HCT116 (cell line): Measurements from ENCODE around the gene MBTPS1. TPM values are rescaled to one million over a fixed set of nuclear protein-coding genes. Genes with fewer than 3 reads are reported as not detected.

Source experiments
- ATAC-seq: fragments of 200-7000 bp; cut with Tn5 transposase; 2 replicates; pipeline ENCODE4 v1.9.1; 2020; ENCODE audit warnings: mild to moderate bottlenecking, moderate library complexity
- BruUV-seq: library from RNA; stranded (reverse); fragments of 400-500 nt; replicated peaks from 2 replicates; lab custom pipeline; 2021; lab: Mats Ljungman, UMichigan
- CTCF ChIA-PET: fragments of 300-600 bp; sonication (Branson Sonifier 250); formaldehyde crosslinking; loops from one replicate; lab custom pipeline; 2021; ENCODE audit warnings: antibody characterized with exemption; lab: Charles Lee
- POLR2A ChIA-PET: fragments of 300-600, 350-600 bp; sonication (Branson Sonifier 250); formaldehyde crosslinking; loops from one replicate; lab custom pipeline; 2021; ENCODE audit warnings: antibody characterized with exemption; lab: Charles Lee
- RAD21 ChIA-PET, 2 experiments: fragments of 300-600 bp; sonication (Branson Sonifier 250); formaldehyde crosslinking; loops; one replicate each; lab custom pipeline; 2023; ENCODE audit warnings: low total read pairs in 2 of 2; ENCODE audit not compliant: uncharacterized antibody in 2 of 2, unreplicated experiment in 2 of 2, low non-redundant PET in 1 of 2; lab: Charles Lee
- DNase-seq: peaks from one replicate; pipeline ENCODE4 v3.0.0-alpha.2; 2010; ENCODE audit warnings: low read depth, low spot score
- H2AFZ ChIP-seq: fragments of 200-600 bp; shearing (Covaris generic), sonication (generic); 2 replicates; pipeline ENCODE4 v1.6.1; 2017; ENCODE audit warnings: low read depth, mixed run types, mixed read lengths, antibody characterized with exemption, low read length; ENCODE audit not compliant: poor library complexity, severe bottlenecking
- H3K27ac ChIP-seq: 2 replicates; pipeline ENCODE4 v1.5.1; 2012; ENCODE audit warnings: low read depth, low read length
- H3K27me3 ChIP-seq: fragments of 200-600 bp; sonication (generic); 2 replicates; pipeline ENCODE4 v1.6.1; 2016; ENCODE audit warnings: mixed run types, low read length, mixed read lengths; ENCODE audit not compliant: insufficient read depth
- H3K36me3 ChIP-seq, 2 experiments: fragments of 200-500 bp in 1 of 2; fragments of 200-600 bp in 1 of 2; sonication (Bioruptor generic) in 1 of 2; sonication (generic) in 1 of 2; 2 replicates each; pipeline versions ENCODE4 v1.5.1 to v1.6.1; 2014 to 2016; ENCODE audit warnings: low read length in 2 of 2, inconsistent platforms in 1 of 2, mixed read lengths in 1 of 2, mixed run types in 1 of 2; ENCODE audit not compliant: insufficient read depth in 2 of 2, control insufficient read depth in 1 of 2
- H3K4me1 ChIP-seq, 2 experiments: fragments of 200-600 bp in 1 of 2; sonication (generic) in 1 of 2; 2 replicates each; pipeline versions ENCODE4 v1.5.1 to v1.6.1; 2012 to 2017; ENCODE audit warnings: low read length in 2 of 2, inconsistent platforms in 1 of 2, mild to moderate bottlenecking in 1 of 2, mixed read lengths in 1 of 2, mixed run types in 1 of 2, moderate library complexity in 1 of 2; ENCODE audit not compliant: insufficient read depth in 2 of 2, control insufficient read depth in 1 of 2
- H3K4me2 ChIP-seq: fragments of 200-600 bp; sonication (generic); 2 replicates; pipeline ENCODE4 v1.6.1; 2017; ENCODE audit warnings: mixed run types, low read length, mixed read lengths
- H3K4me3 ChIP-seq, 2 experiments: fragments of 200-600 bp in 1 of 2; sonication (generic) in 1 of 2; replicated peaks in 1 of 2; 2 replicates each; pipeline ENCODE4 v1.5.1; 2011 to 2016; ENCODE audit warnings: low read length in 2 of 2, control low read depth in 1 of 2, low read depth in 1 of 2, mild to moderate bottlenecking in 1 of 2, mixed read lengths in 1 of 2, mixed run types in 1 of 2
- H3K79me2 ChIP-seq: fragments of 200-600 bp; sonication (generic); 2 replicates; pipeline ENCODE4 v1.6.1; 2017; ENCODE audit warnings: mild to moderate bottlenecking, mixed run types, low read length, moderate library complexity, mixed read lengths; ENCODE audit not compliant: insufficient read depth
- H3K9ac ChIP-seq: fragments of 200-600 bp; sonication (generic); 2 replicates; pipeline ENCODE4 v1.6.1; 2016; ENCODE audit warnings: low read length, mixed read lengths
- H3K9me2 ChIP-seq: fragments of 200-600 bp; sonication (generic), shearing (Covaris generic); 2 replicates; pipeline ENCODE4 v1.6.1; 2017; ENCODE audit warnings: mixed run types, mild to moderate bottlenecking, moderate library complexity; ENCODE audit not compliant: insufficient read depth
- H3K9me3 ChIP-seq, 2 experiments: fragments of 200-500 bp in 1 of 2; fragments of 200-600 bp in 1 of 2; sonication (Bioruptor generic) in 1 of 2; sonication (generic) in 1 of 2; 2 replicates each; pipeline ENCODE4 v1.6.1; 2014 to 2017; ENCODE audit warnings: low read length in 2 of 2, mixed read lengths in 2 of 2, inconsistent platforms in 1 of 2, low read depth in 1 of 2, mild to moderate bottlenecking in 1 of 2, mixed run types in 1 of 2, moderate library complexity in 1 of 2; ENCODE audit not compliant: control insufficient read depth in 1 of 2, insufficient read depth in 1 of 2
- H4K20me1 ChIP-seq: fragments of 200-600 bp; sonication (generic), shearing (Covaris generic); 2 replicates; pipeline ENCODE4 v1.6.1; 2017; ENCODE audit warnings: mixed run types, mild to moderate bottlenecking, moderate library complexity; ENCODE audit not compliant: insufficient read depth
- CBX3 ChIP-seq: IDR thresholded peaks from 2 replicates; pipeline ENCODE4 v1.6.1; 2012; ENCODE audit warnings: low read depth
- CEBPB ChIP-seq: IDR thresholded peaks from 2 replicates; pipeline ENCODE4 v1.6.1; 2012; ENCODE audit warnings: low read depth
- ELF1 ChIP-seq: IDR thresholded peaks from 2 replicates; pipeline ENCODE4 v1.6.1; 2012; ENCODE audit warnings: low read depth, borderline replicate concordance
- EZH2 ChIP-seq: fragments of 200-600 bp; sonication (generic); IDR thresholded peaks from 2 replicates; pipeline ENCODE4 v1.6.1; 2017; ENCODE audit warnings: antibody characterized with exemption, mixed run types
- EZH2phosphoT487 ChIP-seq: fragments of 200-600 bp; IDR thresholded peaks from 2 replicates; pipeline ENCODE4 v1.6.1; 2018; ENCODE audit warnings: antibody characterized with exemption, borderline replicate concordance
- JUND ChIP-seq: IDR thresholded peaks from 2 replicates; pipeline ENCODE4 v1.6.1; 2012
- POLR2A ChIP-seq: IDR thresholded peaks from 2 replicates; pipeline ENCODE4 v1.7.0; 2011; ENCODE audit warnings: borderline replicate concordance; ENCODE audit not compliant: insufficient read depth, insufficient read length; ENCODE audit errors: extremely low read depth
- RAD21 ChIP-seq: IDR thresholded peaks from 2 replicates; pipeline ENCODE4 v1.6.1; 2012; ENCODE audit warnings: low read depth, mild to moderate bottlenecking
- TCF7L2 ChIP-seq: IDR thresholded peaks from 2 replicates; pipeline ENCODE4 v1.7.0; 2011; ENCODE audit warnings: borderline replicate concordance, inconsistent platforms; ENCODE audit not compliant: insufficient read depth, insufficient read length; ENCODE audit errors: extremely low read depth
- ZFX ChIP-seq: fragments of 450-650 bp; IDR thresholded peaks from 2 replicates; pipeline ENCODE4 v1.6.1; 2017
- ZNF274 ChIP-seq: fragments of 200-500 bp; sonication (Bioruptor generic); IDR thresholded peaks from 2 replicates; pipeline ENCODE4 v1.6.1; 2014; ENCODE audit warnings: mild to moderate bottlenecking, low read depth, low read length, inconsistent platforms
- intact Hi-C: fragments of 100-400 bp; cut with micrococcal nuclease; formaldehyde crosslinking; loops from 2 replicates; pipeline ENCODE4 v1.10.0; 2022
- total RNA-seq: library from RNA; stranded (reverse); gene quantifications from one replicate; pipeline ENCODE4 v1.2.1, GENCODE V29; 2021; ENCODE audit not compliant: unreplicated experiment
- TF ChIP-seq, protein P1 (sequence below), 3 experiments: fragments of 200-600 bp in 1 of 3; sonication (generic) in 1 of 3; IDR thresholded peaks in 2 of 3; conservative IDR thresholded peaks in 1 of 3; 2 replicates each; pipeline ENCODE4 v1.5.1; 2012 to 2017; ENCODE audit warnings: low read depth in 2 of 3, low read length in 2 of 3, antibody characterized with exemption in 1 of 3, borderline replicate concordance in 1 of 3, control low read depth in 1 of 3, mild to moderate bottlenecking in 1 of 3, mixed read lengths in 1 of 3, mixed run types in 1 of 3, moderate library complexity in 1 of 3; ENCODE audit not compliant: insufficient read depth in 1 of 3
- TF ChIP-seq, protein P2 (sequence below): IDR thresholded peaks from 2 replicates; pipeline ENCODE4 v1.6.1; 2012; ENCODE audit warnings: low read depth

Gene MBTPS1
- total RNA-seq, 1 experiment from 2014 or later, result 111 TPM

DNA sequence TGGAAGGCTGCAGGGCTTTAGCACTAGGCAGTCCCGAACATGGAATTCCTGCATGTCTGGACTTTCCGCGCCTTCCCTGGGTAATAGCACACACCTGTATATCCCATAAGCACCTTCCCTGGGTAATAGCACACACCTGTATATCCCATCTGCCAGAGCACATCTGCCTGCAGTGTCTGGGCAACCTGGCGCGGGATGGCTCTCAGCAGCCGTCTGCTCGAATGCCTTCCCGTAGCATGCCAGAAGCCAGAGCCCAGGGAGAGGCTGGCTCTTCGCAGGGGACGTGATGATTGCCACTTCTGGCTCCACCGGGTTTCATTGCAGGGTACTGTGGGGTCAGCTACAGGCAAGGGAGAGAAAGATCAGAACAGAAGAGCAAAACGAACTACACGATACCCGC lies 21.3 kb downstream of the MBTPS1 start:
- ChIA-PET POLR2A (no interaction called here), RAD21 (no interaction called here), CTCF (interaction anchor here (0.9 to 1.0 kb wide), 2 partner anchors 10 to 218 kb away, joined by 3 to 5 read pairs; no protein-coding TSS in a partner anchor)
- Histone ChIP-seq H3K9me2 (no peaks in the 10 kb centered on the region), H3K36me3 (peaks cover 33 to 46% of the 10 kb centered on the region in 2 experiments; a peak in 3 of 4 replicates), H3K4me1 (peaks cover 7 to 11% of the 10 kb centered on the region in 2 experiments), H3K4me3 (no peak overlapping the region), H3K9me3 (no peaks in the 10 kb centered on the region), H3K27ac (no peak overlapping the region), H3K9ac (no peak overlapping the region), H3K27me3 (no peaks in the 10 kb centered on the region)
- ATAC-seq (no peak), DNase-seq (no peak)
- intact Hi-C loops, result no loop called here
- TF ChIP-seq, protein P1, sequence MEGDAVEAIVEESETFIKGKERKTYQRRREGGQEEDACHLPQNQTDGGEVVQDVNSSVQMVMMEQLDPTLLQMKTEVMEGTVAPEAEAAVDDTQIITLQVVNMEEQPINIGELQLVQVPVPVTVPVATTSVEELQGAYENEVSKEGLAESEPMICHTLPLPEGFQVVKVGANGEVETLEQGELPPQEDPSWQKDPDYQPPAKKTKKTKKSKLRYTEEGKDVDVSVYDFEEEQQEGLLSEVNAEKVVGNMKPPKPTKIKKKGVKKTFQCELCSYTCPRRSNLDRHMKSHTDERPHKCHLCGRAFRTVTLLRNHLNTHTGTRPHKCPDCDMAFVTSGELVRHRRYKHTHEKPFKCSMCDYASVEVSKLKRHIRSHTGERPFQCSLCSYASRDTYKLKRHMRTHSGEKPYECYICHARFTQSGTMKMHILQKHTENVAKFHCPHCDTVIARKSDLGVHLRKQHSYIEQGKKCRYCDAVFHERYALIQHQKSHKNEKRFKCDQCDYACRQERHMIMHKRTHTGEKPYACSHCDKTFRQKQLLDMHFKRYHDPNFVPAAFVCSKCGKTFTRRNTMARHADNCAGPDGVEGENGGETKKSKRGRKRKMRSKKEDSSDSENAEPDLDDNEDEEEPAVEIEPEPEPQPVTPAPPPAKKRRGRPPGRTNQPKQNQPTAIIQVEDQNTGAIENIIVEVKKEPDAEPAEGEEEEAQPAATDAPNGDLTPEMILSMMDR (IDR thresholded peaks at IDR 0.05 in 2 of 3, conservative IDR thresholded peaks at IDR 0.05 in 1 of 3; ENCODE audit: borderline replicate concordance in 1 of 3, insufficient read depth in 1 of 3, low read depth in 2 of 3, low read length in 2 of 3), result no peak
- no peak for TF ChIP-seq JUND
- no peak for TF ChIP-seq EZH2
- TF ChIP-seq, all 23 proteins: peak for 0
- no peaks in the 10 kb centered on the region for H4K20me1 ChIP-seq
- H3K4me2 ChIP-seq, result no peak overlapping the region
- BruUV-seq, result no TSS peak
- H2AFZ ChIP-seq, result no peak overlapping the region
- 0 out of 2 replicates have a peak, but pooled peaks cover 4% of the 10 kb centered on the region for H3K79me2 ChIP-seq

DNA sequence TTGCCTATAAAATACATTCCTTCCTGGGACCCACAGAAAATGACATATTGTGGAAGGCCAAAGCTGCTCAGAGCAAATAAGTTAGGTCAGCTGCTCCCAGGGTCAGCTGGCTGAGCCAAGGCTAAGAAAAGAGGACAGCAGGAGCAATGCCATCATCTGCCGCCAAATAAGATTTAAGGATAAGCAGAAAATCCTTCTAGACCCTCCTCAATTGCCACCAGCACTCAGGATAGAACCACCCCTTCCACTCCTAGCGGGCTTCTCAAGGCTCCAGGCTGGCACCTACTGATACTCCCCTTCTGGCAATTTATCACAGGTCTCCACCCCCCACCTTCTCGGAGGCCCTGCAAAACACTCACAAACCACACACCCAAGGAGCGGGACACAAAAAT lies 22.9 kb downstream of the MBTPS1 start:
- intact Hi-C loops, result no loop called here
- Histone ChIP-seq H3K9me2 (no peaks in the 10 kb centered on the region), H3K79me2 (no peaks in the 10 kb centered on the region), H3K4me1 (no peaks in the 10 kb centered on the region), H3K27ac (no peak overlapping the region), H3K27me3 (no peaks in the 10 kb centered on the region), H3K36me3 (peaks cover 33 to 57% of the 10 kb centered on the region in 2 experiments; a peak in 3 of 4 replicates), H3K9me3 (no peaks in the 10 kb centered on the region), H3K4me3 (no peak overlapping the region), H4K20me1 (no peaks in the 10 kb centered on the region), H3K4me2 (no peak overlapping the region), H2AFZ (no peak overlapping the region), H3K9ac (no peak overlapping the region)
- ChIA-PET RAD21 (no interaction called here), POLR2A (no interaction called here), CTCF (no interaction called here)
- BruUV-seq, result no TSS peak
- DNase-seq (no peak), ATAC-seq (no peak)
- TF ChIP-seq RAD21 (no peak), ZNF274 (no peak), POLR2A (no peak), CEBPB (no peak), EZH2phosphoT487 (no peak), ELF1 (no peak), ZFX (no peak), CBX3 (no peak), TCF7L2 (no peak)
- TF ChIP-seq, protein P2, sequence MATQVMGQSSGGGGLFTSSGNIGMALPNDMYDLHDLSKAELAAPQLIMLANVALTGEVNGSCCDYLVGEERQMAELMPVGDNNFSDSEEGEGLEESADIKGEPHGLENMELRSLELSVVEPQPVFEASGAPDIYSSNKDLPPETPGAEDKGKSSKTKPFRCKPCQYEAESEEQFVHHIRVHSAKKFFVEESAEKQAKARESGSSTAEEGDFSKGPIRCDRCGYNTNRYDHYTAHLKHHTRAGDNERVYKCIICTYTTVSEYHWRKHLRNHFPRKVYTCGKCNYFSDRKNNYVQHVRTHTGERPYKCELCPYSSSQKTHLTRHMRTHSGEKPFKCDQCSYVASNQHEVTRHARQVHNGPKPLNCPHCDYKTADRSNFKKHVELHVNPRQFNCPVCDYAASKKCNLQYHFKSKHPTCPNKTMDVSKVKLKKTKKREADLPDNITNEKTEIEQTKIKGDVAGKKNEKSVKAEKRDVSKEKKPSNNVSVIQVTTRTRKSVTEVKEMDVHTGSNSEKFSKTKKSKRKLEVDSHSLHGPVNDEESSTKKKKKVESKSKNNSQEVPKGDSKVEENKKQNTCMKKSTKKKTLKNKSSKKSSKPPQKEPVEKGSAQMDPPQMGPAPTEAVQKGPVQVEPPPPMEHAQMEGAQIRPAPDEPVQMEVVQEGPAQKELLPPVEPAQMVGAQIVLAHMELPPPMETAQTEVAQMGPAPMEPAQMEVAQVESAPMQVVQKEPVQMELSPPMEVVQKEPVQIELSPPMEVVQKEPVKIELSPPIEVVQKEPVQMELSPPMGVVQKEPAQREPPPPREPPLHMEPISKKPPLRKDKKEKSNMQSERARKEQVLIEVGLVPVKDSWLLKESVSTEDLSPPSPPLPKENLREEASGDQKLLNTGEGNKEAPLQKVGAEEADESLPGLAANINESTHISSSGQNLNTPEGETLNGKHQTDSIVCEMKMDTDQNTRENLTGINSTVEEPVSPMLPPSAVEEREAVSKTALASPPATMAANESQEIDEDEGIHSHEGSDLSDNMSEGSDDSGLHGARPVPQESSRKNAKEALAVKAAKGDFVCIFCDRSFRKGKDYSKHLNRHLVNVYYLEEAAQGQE, result no peak
- TF ChIP-seq, protein P1 (IDR thresholded peaks at IDR 0.05 in 2 of 3, conservative IDR thresholded peaks at IDR 0.05 in 1 of 3; ENCODE audit: borderline replicate concordance in 1 of 3, insufficient read depth in 1 of 3, low read depth in 2 of 3, low read length in 2 of 3), result no peak
